ENCODE results near the gene SLC30A2. TPM values are rescaled to one million over a fixed set of nuclear protein-coding genes. Genes with fewer than 3 reads are reported as not detected.

The SLC30A2 gene
- total and polyA plus RNA-seq, 2 of the 13 experiments (the other 11 are each of a cell fraction or from before 2014, with no cell fraction given) = not detected

DNA sequence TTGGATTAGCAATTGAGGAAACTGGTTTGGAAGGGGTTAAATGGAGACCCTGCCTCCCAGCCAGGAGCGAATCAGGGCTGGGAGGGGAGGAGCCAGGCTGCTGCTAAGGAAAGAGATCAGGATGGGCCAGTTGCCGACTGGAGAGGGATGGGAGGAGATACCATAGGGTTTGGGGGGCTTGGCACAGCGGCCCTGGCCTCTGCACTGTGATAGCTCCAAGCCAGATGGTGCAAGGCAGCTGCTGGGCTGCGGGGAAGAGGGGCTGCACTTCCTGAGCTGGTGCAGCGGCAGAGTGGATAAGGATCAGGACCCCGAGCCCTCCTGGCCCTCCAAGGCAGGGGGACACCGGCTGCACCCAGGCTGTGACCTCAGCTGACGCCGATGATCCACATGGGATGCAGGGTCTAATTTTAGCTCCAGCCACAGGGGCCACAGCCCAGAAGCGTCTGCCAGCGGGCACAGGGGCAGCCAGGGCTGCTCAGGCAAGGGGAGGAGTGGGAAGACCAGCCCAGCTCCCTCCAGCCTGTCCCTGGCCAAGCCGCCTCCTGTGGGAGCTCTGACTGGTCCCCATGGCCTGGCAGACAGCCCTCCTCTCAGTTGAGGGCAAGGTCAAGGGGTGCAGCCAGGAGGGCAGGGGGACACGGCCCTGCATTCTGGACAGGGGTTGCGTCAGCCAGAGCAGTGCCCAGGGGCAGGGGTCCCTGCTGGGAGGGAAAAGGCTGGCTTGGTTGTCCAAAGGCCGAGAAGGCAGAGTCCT lies 24.1 kb downstream of the SLC30A2 start, which contains the start of gene EXTL1 (continued):
- TF ChIP-seq, protein P1, sequence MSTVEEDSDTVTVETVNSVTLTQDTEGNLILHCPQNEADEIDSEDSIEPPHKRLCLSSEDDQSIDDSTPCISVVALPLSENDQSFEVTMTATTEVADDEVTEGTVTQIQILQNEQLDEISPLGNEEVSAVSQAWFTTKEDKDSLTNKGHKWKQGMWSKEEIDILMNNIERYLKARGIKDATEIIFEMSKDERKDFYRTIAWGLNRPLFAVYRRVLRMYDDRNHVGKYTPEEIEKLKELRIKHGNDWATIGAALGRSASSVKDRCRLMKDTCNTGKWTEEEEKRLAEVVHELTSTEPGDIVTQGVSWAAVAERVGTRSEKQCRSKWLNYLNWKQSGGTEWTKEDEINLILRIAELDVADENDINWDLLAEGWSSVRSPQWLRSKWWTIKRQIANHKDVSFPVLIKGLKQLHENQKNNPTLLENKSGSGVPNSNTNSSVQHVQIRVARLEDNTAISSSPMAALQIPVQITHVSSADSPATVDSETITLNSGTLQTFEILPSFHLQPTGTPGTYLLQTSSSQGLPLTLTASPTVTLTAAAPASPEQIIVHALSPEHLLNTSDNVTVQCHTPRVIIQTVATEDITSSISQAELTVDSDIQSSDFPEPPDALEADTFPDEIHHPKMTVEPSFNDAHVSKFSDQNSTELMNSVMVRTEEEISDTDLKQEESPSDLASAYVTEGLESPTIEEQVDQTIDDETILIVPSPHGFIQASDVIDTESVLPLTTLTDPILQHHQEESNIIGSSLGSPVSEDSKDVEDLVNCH (CRISPR knock-in tag; IDR thresholded peaks at IDR 0.05) = no peak
- TF ChIP-seq, protein P2, sequence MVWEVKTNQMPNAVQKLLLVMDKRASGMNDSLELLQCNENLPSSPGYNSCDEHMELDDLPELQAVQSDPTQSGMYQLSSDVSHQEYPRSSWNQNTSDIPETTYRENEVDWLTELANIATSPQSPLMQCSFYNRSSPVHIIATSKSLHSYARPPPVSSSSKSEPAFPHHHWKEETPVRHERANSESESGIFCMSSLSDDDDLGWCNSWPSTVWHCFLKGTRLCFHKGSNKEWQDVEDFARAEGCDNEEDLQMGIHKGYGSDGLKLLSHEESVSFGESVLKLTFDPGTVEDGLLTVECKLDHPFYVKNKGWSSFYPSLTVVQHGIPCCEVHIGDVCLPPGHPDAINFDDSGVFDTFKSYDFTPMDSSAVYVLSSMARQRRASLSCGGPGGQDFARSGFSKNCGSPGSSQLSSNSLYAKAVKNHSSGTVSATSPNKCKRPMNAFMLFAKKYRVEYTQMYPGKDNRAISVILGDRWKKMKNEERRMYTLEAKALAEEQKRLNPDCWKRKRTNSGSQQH (CRISPR knock-in tag; IDR thresholded peaks at IDR 0.05; ENCODE audit: low read depth) = 0 out of 2 replicates have a peak, but pooled peaks have one; percentile 68
- TF ChIP-seq SAP130 (CRISPR knock-in tag; IDR thresholded peaks at IDR 0.05; ENCODE audit: low read depth) (0 out of 2 replicates have a peak, but pooled peaks have one; percentile 3), ZNF30 (CRISPR knock-in tag; IDR thresholded peaks at IDR 0.05) (no peak), SALL1 (CRISPR knock-in tag; IDR thresholded peaks at IDR 0.05) (peak; percentile 35), AGO2 (optimal IDR thresholded peaks at IDR 0.05; ENCODE audit: low read depth, low read length) (peak; percentile 34), ZNF510 (CRISPR knock-in tag; IDR thresholded peaks at IDR 0.05; ENCODE audit: low read depth) (no peak), ESRRA (CRISPR knock-in tag; IDR thresholded peaks at IDR 0.05; ENCODE audit: low read depth) (peak; percentile 81; the same call in 1 of the 2 replicates), ZNF678 (CRISPR knock-in tag; IDR thresholded peaks at IDR 0.05) (no peak), WIZ (CRISPR knock-in tag; IDR thresholded peaks at IDR 0.05) (no peak), HNRNPL (IDR thresholded peaks at IDR 0.05; ENCODE audit: low read depth, low read length) (peak; percentile 87), SKI (IDR thresholded peaks at IDR 0.05; ENCODE audit: partially characterized antibody) (no peak), ZNF235 (CRISPR knock-in tag; IDR thresholded peaks at IDR 0.05; ENCODE audit: borderline replicate concordance) (no peak)
- TF ChIP-seq, protein P3, sequence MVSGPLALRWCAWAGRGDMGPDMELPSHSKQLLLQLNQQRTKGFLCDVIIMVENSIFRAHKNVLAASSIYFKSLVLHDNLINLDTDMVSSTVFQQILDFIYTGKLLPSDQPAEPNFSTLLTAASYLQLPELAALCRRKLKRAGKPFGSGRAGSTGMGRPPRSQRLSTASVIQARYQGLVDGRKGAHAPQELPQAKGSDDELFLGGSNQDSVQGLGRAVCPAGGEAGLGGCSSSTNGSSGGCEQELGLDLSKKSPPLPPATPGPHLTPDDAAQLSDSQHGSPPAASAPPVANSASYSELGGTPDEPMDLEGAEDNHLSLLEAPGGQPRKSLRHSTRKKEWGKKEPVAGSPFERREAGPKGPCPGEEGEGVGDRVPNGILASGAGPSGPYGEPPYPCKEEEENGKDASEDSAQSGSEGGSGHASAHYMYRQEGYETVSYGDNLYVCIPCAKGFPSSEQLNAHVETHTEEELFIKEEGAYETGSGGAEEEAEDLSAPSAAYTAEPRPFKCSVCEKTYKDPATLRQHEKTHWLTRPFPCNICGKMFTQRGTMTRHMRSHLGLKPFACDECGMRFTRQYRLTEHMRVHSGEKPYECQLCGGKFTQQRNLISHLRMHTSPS (CRISPR knock-in tag; IDR thresholded peaks at IDR 0.05; ENCODE audit: low read depth) = peak; percentile 70; the same call in 1 of the 2 replicates
- TF ChIP-seq, protein P4, sequence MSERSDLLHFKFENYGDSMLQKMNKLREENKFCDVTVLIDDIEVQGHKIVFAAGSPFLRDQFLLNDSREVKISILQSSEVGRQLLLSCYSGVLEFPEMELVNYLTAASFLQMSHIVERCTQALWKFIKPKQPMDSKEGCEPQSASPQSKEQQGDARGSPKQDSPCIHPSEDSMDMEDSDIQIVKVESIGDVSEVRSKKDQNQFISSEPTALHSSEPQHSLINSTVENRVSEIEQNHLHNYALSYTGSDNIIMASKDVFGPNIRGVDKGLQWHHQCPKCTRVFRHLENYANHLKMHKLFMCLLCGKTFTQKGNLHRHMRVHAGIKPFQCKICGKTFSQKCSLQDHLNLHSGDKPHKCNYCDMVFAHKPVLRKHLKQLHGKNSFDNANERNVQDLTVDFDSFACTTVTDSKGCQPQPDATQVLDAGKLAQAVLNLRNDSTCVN (CRISPR knock-in tag; IDR thresholded peaks at IDR 0.05; ENCODE audit: borderline replicate concordance) = no peak
- TF ChIP-seq, protein P5, sequence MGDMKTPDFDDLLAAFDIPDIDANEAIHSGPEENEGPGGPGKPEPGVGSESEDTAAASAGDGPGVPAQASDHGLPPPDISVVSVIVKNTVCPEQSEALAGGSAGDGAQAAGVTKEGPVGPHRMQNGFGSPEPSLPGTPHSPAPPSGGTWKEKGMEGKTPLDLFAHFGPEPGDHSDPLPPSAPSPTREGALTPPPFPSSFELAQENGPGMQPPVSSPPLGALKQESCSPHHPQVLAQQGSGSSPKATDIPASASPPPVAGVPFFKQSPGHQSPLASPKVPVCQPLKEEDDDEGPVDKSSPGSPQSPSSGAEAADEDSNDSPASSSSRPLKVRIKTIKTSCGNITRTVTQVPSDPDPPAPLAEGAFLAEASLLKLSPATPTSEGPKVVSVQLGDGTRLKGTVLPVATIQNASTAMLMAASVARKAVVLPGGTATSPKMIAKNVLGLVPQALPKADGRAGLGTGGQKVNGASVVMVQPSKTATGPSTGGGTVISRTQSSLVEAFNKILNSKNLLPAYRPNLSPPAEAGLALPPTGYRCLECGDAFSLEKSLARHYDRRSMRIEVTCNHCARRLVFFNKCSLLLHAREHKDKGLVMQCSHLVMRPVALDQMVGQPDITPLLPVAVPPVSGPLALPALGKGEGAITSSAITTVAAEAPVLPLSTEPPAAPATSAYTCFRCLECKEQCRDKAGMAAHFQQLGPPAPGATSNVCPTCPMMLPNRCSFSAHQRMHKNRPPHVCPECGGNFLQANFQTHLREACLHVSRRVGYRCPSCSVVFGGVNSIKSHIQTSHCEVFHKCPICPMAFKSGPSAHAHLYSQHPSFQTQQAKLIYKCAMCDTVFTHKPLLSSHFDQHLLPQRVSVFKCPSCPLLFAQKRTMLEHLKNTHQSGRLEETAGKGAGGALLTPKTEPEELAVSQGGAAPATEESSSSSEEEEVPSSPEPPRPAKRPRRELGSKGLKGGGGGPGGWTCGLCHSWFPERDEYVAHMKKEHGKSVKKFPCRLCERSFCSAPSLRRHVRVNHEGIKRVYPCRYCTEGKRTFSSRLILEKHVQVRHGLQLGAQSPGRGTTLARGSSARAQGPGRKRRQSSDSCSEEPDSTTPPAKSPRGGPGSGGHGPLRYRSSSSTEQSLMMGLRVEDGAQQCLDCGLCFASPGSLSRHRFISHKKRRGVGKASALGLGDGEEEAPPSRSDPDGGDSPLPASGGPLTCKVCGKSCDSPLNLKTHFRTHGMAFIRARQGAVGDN (CRISPR knock-in tag; IDR thresholded peaks at IDR 0.05) = peak; percentile 65
